HEK293T (cell line): Measurements from ENCODE around the gene CD44.

Experiments
- CTCF ChIA-PET: fragments of 350-600 bp; formaldehyde crosslinking; extraction: SDS; loops from one replicate; lab custom pipeline; 2021; ENCODE audit warnings: antibody characterized with exemption, inconsistent platforms; lab: Yijun Ruan, JAX
- POLR2A ChIA-PET: fragments of 350-600 bp; formaldehyde crosslinking; extraction: SDS; loops from one replicate; lab custom pipeline; 2020; ENCODE audit warnings: antibody characterized with exemption, inconsistent platforms; lab: Yijun Ruan, JAX
- DNase-seq: peaks from one replicate; pipeline ENCODE4 v3.0.0; 2012; ENCODE audit warnings: mixed read lengths; ENCODE audit errors: extremely low spot score
- ARNT ChIP-seq: fragments of 450-650 bp; IDR thresholded peaks from 2 replicates; pipeline ENCODE4 v1.6.1; 2017; ENCODE audit warnings: mild to moderate bottlenecking
- BHLHE40 ChIP-seq: fragments of 450-650 bp; IDR thresholded peaks from 2 replicates; pipeline ENCODE4 v1.6.1; 2016; ENCODE audit warnings: mild to moderate bottlenecking, moderate library complexity, borderline replicate concordance
- CTBP1 ChIP-seq: fragments of 450-650 bp; IDR thresholded peaks from 2 replicates; pipeline ENCODE4 v1.6.1; 2016; ENCODE audit warnings: borderline replicate concordance
- ELF4 ChIP-seq: fragments of 450-650 bp; IDR thresholded peaks from 2 replicates; pipeline ENCODE4 v1.6.1; 2017; ENCODE audit warnings: antibody characterized with exemption
- FOXA1 ChIP-seq: fragments of 450-650 bp; IDR thresholded peaks from 2 replicates; pipeline ENCODE4 v1.6.1; 2016; ENCODE audit warnings: mild to moderate bottlenecking
- FOXK2 ChIP-seq: fragments of 450-650 bp; IDR thresholded peaks from 2 replicates; pipeline ENCODE4 v1.6.1; 2016; ENCODE audit warnings: mild to moderate bottlenecking
- FOXM1 ChIP-seq: fragments of 450-650 bp; IDR thresholded peaks from 2 replicates; pipeline ENCODE4 v1.6.1; 2017; ENCODE audit warnings: mild to moderate bottlenecking, borderline replicate concordance
- HDGF ChIP-seq: fragments of 450-650 bp; IDR thresholded peaks from 2 replicates; pipeline ENCODE4 v1.6.1; 2017; ENCODE audit warnings: antibody characterized with exemption, borderline replicate concordance
- L3MBTL2 ChIP-seq: fragments of 450-650 bp; conservative IDR thresholded peaks from 2 replicates; pipeline ENCODE4 v1.6.1; 2016; ENCODE audit warnings: mild to moderate bottlenecking
- LEF1 ChIP-seq: fragments of 450-650 bp; IDR thresholded peaks from 2 replicates; pipeline ENCODE4 v1.6.1; 2017; ENCODE audit warnings: mild to moderate bottlenecking, borderline replicate concordance
- NFRKB ChIP-seq: fragments of 450-650 bp; IDR thresholded peaks from 2 replicates; pipeline ENCODE4 v1.6.1; 2016; ENCODE audit warnings: mild to moderate bottlenecking, moderate library complexity
- PKNOX1 ChIP-seq: fragments of 450-650 bp; IDR thresholded peaks from 2 replicates; pipeline ENCODE4 v1.6.1; 2016
- SP1 ChIP-seq: fragments of 450-650 bp; IDR thresholded peaks from 2 replicates; pipeline ENCODE4 v1.6.1; 2017
- SUZ12 ChIP-seq: fragments of 450-650 bp; IDR thresholded peaks from 2 replicates; pipeline ENCODE4 v1.6.1; 2016; ENCODE audit warnings: mild to moderate bottlenecking
- TARDBP ChIP-seq: fragments of 450-650 bp; IDR thresholded peaks from 2 replicates; pipeline ENCODE4 v1.6.1; 2016
- ZNF384 ChIP-seq: fragments of 450-650 bp; IDR thresholded peaks from 2 replicates; pipeline ENCODE4 v1.6.1; 2016

CD44 gene

GRCh38 chr11:35138606-35138942 lies 397 bp upstream of the CD44 start:
- no peak for TF ChIP-seq ELF4
- TF ChIP-seq SUZ12, result no peak
- no peak for TF ChIP-seq NFRKB
- no peak for TF ChIP-seq SP1
- no peak for TF ChIP-seq BHLHE40
- TF ChIP-seq FOXA1, result no peak
- TF ChIP-seq HDGF, result no peak
- no peak for TF ChIP-seq PKNOX1
- TF ChIP-seq FOXK2, result no peak
- no peak for TF ChIP-seq CTBP1
- TF ChIP-seq FOXM1, result no peak
- TF ChIP-seq ARNT, result no peak
- no peak for TF ChIP-seq L3MBTL2
- TF ChIP-seq ZNF384, result no peak
- TF ChIP-seq TARDBP, result no peak
- TF ChIP-seq LEF1, result no peak
- no peak for DNase-seq
- POLR2A ChIA-PET, result no interaction called here
- CTCF ChIA-PET, result no interaction called here

- ChIA-PET CTCF (no interaction called here), POLR2A (no interaction called here)
- DNase-seq, result no peak
- no peak for TF ChIP-seq FOXM1
- TF ChIP-seq HDGF, result no peak
- TF ChIP-seq PKNOX1, result no peak
- no peak for TF ChIP-seq LEF1
- no peak for TF ChIP-seq L3MBTL2
- no peak for TF ChIP-seq ARNT
- no peak for TF ChIP-seq FOXK2
- no peak for TF ChIP-seq CTBP1
- TF ChIP-seq TARDBP, result no peak
- TF ChIP-seq ELF4, result no peak
- no peak for TF ChIP-seq NFRKB
These were observed 831 bp downstream of the CD44 start for GRCh38 chr11:35139722-35140282.

GRCh38 chr11:35141071-35141470 lies 2.1 kb downstream of the CD44 start:
- ChIA-PET POLR2A (no interaction called here), CTCF (no interaction called here)
- TF ChIP-seq FOXK2 (no peak), FOXM1 (no peak), LEF1 (no peak), CTBP1 (no peak), PKNOX1 (no peak), TARDBP (no peak), SP1 (no peak)
- no peak for DNase-seq

GRCh38 chr11:35141571-35141971 lies 2.6 kb downstream of the CD44 start:
- no peak for DNase-seq
- TF ChIP-seq TARDBP, result no peak
- no peak for TF ChIP-seq LEF1
- TF ChIP-seq NFRKB, result no peak
- TF ChIP-seq FOXA1, result no peak
- TF ChIP-seq ELF4, result no peak
- no peak for TF ChIP-seq FOXK2
- no peak for TF ChIP-seq L3MBTL2
- no peak for TF ChIP-seq CTBP1
- no peak for TF ChIP-seq HDGF
- no peak for TF ChIP-seq SUZ12
- TF ChIP-seq SP1, result no peak
- TF ChIP-seq BHLHE40, result no peak
- TF ChIP-seq ARNT, result no peak
- no peak for TF ChIP-seq PKNOX1
- TF ChIP-seq FOXM1, result no peak
- POLR2A ChIA-PET, result no interaction called here
- CTCF ChIA-PET, result no interaction called here

GRCh38 chr11:35142481-35143075 lies 3.6 kb downstream of the CD44 start:
- POLR2A ChIA-PET, result no interaction called here
- DNase-seq, result no peak
- TF ChIP-seq FOXK2 (no peak), LEF1 (no peak), PKNOX1 (no peak), HDGF (no peak), SP1 (no peak), CTBP1 (no peak), FOXA1 (no peak), TARDBP (no peak), L3MBTL2 (no peak), ZNF384 (no peak), BHLHE40 (no peak), NFRKB (no peak), ARNT (no peak), FOXM1 (no peak), ELF4 (no peak), SUZ12 (no peak)
- CTCF ChIA-PET, result no interaction called here
